Mucosa of descending colon (tissue), 3 donors: Measurements from ENCODE around the gene STX18. TPM values are rescaled to one million over a fixed set of nuclear protein-coding genes. Genes with fewer than 3 reads are reported as not detected.
A peak's percentile ranks its signal among the peaks of the same experiment; 100 is the strongest.

Source experiments
- ATAC-seq: fragments of 200-7000 bp; cut with Tn5 transposase; one replicate; pipeline ENCODE4 v1.9.1; 2020; ENCODE audit warnings: mild to moderate bottlenecking, moderate library complexity
- DNase-seq, 3 donors: peaks; one replicate each; pipeline ENCODE4 v3.0.0-alpha.2; 2020
- H3K36me3 ChIP-seq: fragments of 200-600 bp; one replicate; pipeline ENCODE4 v1.8.0; 2021; ENCODE audit warnings: low read depth, mild to moderate bottlenecking
- H3K4me1 ChIP-seq: fragments of 200-600 bp; one replicate; pipeline ENCODE4 v1.8.0; 2021; ENCODE audit warnings: low read depth, mild to moderate bottlenecking
- H3K4me3 ChIP-seq: fragments of 200-600 bp; one replicate; pipeline ENCODE4 v1.8.0; 2021; ENCODE audit warnings: mild to moderate bottlenecking
- H3K9me3 ChIP-seq: fragments of 200-600 bp; one replicate; pipeline ENCODE4 v1.8.0; 2021; ENCODE audit warnings: mild to moderate bottlenecking
- intact Hi-C, 2 donors: fragments of 100-400 bp; cut with DNase I in 1 of 2; cut with micrococcal nuclease in 1 of 2; formaldehyde crosslinking; loops; one replicate each; pipeline versions ENCODE4 v1.11.0 to v1.11.1; 2022; cut with DNase I, micrococcal nuclease
- total RNA-seq, 3 donors: library from RNA; stranded (reverse); fragmentation: NEBNext Ultra II Directional in 2 of 3; extraction: Animal tissue kit (Norgen Biotek cat#: 25700) in 2 of 3; gene quantifications; one replicate each; pipeline versions ENCODE4 v1.2.1 to v1.2.4, GENCODE V29; 2021 to 2023
- TF ChIP-seq, protein P1 (sequence below): fragments of 200-600 bp; IDR thresholded peaks from one replicate; pipeline ENCODE4 v1.8.0; 2022; ENCODE audit warnings: antibody characterized with exemption, mild to moderate bottlenecking
- donor health status: DM: no; HTN: no; CAD: no; lungs with moderate emphysema.
- donor health status: DM: no; HTN: no; CAD: no.
- donor health status: DM: no; HTN: yes; CAD: no.

STX18 gene
- total RNA-seq, 3 donors from 2014 or later, result 33.1 to 43.3 (median 36.3) TPM

DNA sequence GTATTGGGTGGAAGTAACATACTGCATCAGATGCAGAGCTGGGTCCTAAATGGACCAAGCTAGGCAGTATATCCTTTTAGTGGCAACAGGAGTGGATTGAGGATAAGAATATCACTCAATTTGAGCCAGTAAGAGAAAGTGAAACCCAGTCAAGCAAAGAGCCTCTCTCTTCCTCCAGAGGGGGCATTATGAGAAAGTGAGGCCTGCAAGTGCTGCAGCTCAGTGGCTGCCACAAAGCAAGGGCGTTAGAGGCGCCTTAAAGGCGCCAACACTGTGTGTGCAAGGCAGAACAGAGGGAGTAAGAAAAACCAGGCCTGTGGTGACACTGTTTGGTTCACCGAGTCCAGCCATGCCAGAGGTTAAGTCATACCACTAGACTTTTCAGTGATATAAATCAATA lies 17.5 kb downstream of the STX18 start:
- TF ChIP-seq, protein P1, sequence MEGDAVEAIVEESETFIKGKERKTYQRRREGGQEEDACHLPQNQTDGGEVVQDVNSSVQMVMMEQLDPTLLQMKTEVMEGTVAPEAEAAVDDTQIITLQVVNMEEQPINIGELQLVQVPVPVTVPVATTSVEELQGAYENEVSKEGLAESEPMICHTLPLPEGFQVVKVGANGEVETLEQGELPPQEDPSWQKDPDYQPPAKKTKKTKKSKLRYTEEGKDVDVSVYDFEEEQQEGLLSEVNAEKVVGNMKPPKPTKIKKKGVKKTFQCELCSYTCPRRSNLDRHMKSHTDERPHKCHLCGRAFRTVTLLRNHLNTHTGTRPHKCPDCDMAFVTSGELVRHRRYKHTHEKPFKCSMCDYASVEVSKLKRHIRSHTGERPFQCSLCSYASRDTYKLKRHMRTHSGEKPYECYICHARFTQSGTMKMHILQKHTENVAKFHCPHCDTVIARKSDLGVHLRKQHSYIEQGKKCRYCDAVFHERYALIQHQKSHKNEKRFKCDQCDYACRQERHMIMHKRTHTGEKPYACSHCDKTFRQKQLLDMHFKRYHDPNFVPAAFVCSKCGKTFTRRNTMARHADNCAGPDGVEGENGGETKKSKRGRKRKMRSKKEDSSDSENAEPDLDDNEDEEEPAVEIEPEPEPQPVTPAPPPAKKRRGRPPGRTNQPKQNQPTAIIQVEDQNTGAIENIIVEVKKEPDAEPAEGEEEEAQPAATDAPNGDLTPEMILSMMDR, result no peak
- DNase-seq (no peak), ATAC-seq (peak; percentile 67)
- no peaks in the 10 kb centered on the region for H3K9me3 ChIP-seq
- no peaks in the 10 kb centered on the region for H3K4me1 ChIP-seq
- H3K4me3 ChIP-seq, result no peak overlapping the region
- no peaks in the 10 kb centered on the region for H3K36me3 ChIP-seq
- intact Hi-C loops, result no loop called here

DNA sequence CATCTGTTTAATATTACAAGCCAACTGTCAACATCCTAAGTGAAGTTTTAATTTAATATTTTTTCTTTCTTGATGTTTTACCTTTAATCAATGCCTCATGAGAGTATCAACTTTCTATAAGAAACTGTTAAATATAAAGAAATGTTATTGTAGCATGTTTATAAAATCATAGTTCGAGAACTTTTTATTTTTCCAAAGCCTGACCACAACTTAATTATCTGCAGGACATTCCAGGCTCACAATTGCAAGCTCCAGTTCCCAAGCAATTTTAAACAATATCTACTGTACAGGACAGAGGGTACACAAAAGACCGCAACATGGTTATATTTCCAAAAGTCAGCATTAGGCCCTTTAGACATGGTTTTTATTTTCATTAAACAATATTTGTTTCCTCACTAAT lies 20.1 kb downstream of the STX18 start:
- H3K4me3 ChIP-seq, result no peak overlapping the region
- DNase-seq, result no peak
- no peak for ATAC-seq
- intact Hi-C loops, result no loop called here
- H3K36me3 ChIP-seq, result no peaks in the 10 kb centered on the region
- H3K9me3 ChIP-seq, result no peaks in the 10 kb centered on the region
- no peaks in the 10 kb centered on the region for H3K4me1 ChIP-seq
- TF ChIP-seq, protein P1, result no peak

DNA sequence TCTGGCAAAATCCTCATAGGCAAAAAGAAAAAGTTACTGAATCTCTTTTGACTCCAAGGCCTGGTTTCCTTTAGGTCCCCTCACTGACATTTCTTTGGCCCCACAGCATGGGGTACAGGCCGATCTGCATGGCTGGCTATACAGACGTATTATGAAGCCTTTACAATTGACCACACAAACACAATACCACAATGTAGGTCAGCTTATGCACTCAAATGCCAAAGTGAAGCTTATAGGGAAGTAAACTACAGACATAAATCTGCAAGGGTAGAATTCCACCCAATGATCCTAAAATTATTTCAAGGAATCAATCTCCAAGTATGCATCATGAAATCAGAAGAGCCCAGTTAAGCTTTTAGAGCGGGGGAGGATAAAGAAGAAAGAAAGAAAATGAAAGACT lies 20.7 kb downstream of the STX18 start:
- TF ChIP-seq, protein P1, result no peak

DNA sequence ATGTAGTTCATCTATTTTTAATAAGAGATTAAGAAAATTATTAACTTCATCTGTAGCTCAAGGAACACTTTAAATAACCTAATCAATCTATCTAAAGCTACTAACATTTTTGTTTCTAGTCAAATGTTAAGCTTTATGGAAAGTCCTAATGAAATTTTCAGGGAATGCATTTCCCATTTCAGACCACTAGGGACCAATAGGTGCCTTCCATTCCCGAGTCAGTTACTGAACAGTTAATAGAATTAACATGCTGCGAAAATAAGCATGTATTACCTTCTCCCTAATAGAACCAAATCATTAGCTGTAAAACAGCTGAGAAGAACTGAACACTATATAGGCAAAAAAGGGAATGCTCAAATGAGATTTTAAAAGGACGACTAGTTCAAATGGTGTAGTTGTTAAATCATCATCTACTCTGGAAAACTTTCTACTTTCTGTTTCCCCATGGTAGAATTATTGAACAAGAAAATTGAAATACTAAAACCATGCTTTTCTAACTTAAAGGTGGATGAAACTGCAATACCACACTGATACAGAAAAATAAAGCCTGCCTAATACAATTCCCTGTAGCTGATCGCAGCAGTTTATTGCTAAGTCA lies 22.5 kb downstream of the STX18 start:
- Histone ChIP-seq H3K4me1 (no peaks in the 10 kb centered on the region), H3K36me3 (no peaks in the 10 kb centered on the region), H3K9me3 (no peaks in the 10 kb centered on the region), H3K4me3 (no peak overlapping the region)
- TF ChIP-seq, protein P1, result no peak
- intact Hi-C loops, result no loop called here
- ATAC-seq (no peak), DNase-seq (no peak)

More for the DNA sequence above, 20.7 kb downstream of the STX18 start:
- no peaks in the 10 kb centered on the region for H3K9me3 ChIP-seq
- DNase-seq (no peak), ATAC-seq (no peak)
- H3K36me3 ChIP-seq, result no peaks in the 10 kb centered on the region
- no peaks in the 10 kb centered on the region for H3K4me1 ChIP-seq
- no peak overlapping the region for H3K4me3 ChIP-seq
- intact Hi-C loops, result no loop called here

DNA sequence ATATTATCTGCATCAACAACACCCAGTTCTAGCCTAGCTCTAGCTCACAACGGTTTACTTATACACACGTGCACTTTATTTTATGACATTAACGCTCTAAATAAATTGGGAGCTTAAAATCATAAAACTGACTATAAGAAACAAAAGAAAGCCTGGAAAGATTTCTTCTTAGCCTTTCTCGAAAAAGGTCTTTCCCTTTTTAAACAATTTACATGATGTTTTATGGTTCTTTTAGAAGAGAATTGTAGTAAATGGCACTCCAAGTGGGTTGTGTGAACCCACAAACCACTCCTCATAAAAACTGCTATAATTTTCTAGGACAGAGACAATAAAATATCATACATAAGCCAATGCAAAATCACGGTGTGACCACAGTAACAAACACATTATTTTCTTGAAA lies 23.1 kb downstream of the STX18 start:
- TF ChIP-seq, protein P1, result no peak
- intact Hi-C loops, result no loop called here
- no peak overlapping the region for H3K4me3 ChIP-seq
- DNase-seq, result no peak
- no peaks in the 10 kb centered on the region for H3K36me3 ChIP-seq
- no peaks in the 10 kb centered on the region for H3K4me1 ChIP-seq
- ATAC-seq, result no peak
- no peaks in the 10 kb centered on the region for H3K9me3 ChIP-seq

DNA sequence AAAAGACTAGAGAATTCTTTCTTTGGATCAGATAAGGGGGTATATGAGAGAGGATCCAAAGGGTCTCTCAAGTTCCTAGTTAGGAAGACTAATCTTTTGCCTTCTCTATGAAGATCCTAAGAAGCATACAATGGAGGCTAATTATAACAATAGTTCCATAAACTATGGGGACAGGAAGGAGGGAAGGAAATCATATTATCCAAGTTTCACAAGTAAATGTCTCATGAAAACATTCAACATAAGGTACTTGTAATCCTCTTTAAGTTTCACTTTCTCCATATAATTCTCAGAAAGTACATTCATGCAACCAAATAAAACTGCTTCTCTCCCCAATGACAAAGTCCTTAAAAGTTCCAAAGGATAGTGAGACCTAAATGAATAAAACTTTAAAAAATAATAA lies 27.1 kb downstream of the STX18 start:
- Histone ChIP-seq H3K9me3 (no peaks in the 10 kb centered on the region), H3K4me3 (no peak overlapping the region), H3K36me3 (no peaks in the 10 kb centered on the region), H3K4me1 (no peaks in the 10 kb centered on the region)
- intact Hi-C loops, result no loop called here
- TF ChIP-seq, protein P1, result no peak
- DNase-seq, result no peak
- ATAC-seq, result no peak
